IMR-90 (cell line): ENCODE data around the gene COL4A2. TPM values are rescaled to one million over a fixed set of nuclear protein-coding genes. Genes with fewer than 3 reads are reported as not detected.

ENCODE experiments used
- ATAC-seq: fragments of 200-7000 bp; cut with Tn5 transposase; 2 replicates; pipeline ENCODE4 v1.9.1; 2020; ENCODE audit warnings: low read depth, mild to moderate bottlenecking, moderate library complexity
- BruUV-seq: library from RNA; stranded (reverse); fragments of 400-500 nt; replicated peaks from 2 replicates; lab custom pipeline; 2021; lab: Mats Ljungman, UMichigan
- CTCF ChIA-PET: fragments of 300-600 bp; formaldehyde crosslinking; extraction: SDS; loops from one replicate; lab custom pipeline; 2021; ENCODE audit warnings: antibody characterized with exemption; lab: Yijun Ruan, JAX
- POLR2A ChIA-PET: fragments of 300-600 bp; sonication (Branson Sonifier 250); formaldehyde crosslinking; loops from one replicate; lab custom pipeline; 2022; ENCODE audit warnings: antibody characterized with exemption; ENCODE audit not compliant: unreplicated experiment; lab: Charles Lee
- DNase-seq: peaks from one replicate; pipeline ENCODE4 v3.0.0; 2013
- H2AFZ ChIP-seq: replicated peaks from 2 replicates; pipeline ENCODE3; 2013; ENCODE audit warnings: low read length, mild to moderate bottlenecking; ENCODE audit not compliant: poor library complexity
- H2AK5ac ChIP-seq: 2 replicates; pipeline ENCODE4 v1.6.1; 2013; ENCODE audit warnings: low read depth, low read length, inconsistent platforms
- H2AK9ac ChIP-seq: replicated peaks from 2 replicates; pipeline ENCODE3; 2013; ENCODE audit warnings: mild to moderate bottlenecking, low read depth, low read length, moderate library complexity; ENCODE audit not compliant: poor library complexity
- H2BK120ac ChIP-seq: 2 replicates; pipeline ENCODE4 v1.6.1; 2013; ENCODE audit warnings: low read depth, low read length, inconsistent platforms
- H2BK15ac ChIP-seq: 3 replicates; pipeline ENCODE4 v1.6.1; 2013; ENCODE audit warnings: low read depth, low read length, inconsistent platforms
- H2BK20ac ChIP-seq: 2 replicates; pipeline ENCODE4 v1.6.1; 2013; ENCODE audit warnings: low read depth, mild to moderate bottlenecking, inconsistent platforms, low read length, moderate library complexity
- H2BK5ac ChIP-seq: 2 replicates; pipeline ENCODE4 v1.6.1; 2013; ENCODE audit warnings: mild to moderate bottlenecking, low read depth, low read length, inconsistent platforms; ENCODE audit not compliant: poor library complexity, severe bottlenecking
- H3K14ac ChIP-seq: replicated peaks from 2 replicates; pipeline ENCODE4 v1.6.1; 2013; ENCODE audit warnings: low read depth, low read length, inconsistent platforms
- H3K18ac ChIP-seq: 2 replicates; pipeline ENCODE4 v1.6.1; 2013; ENCODE audit warnings: low read depth, low read length, control low read depth
- H3K23ac ChIP-seq: 2 replicates; pipeline ENCODE4 v1.6.1; 2013; ENCODE audit warnings: low read depth, low read length, inconsistent platforms
- H3K27ac ChIP-seq: 2 replicates; pipeline ENCODE4 v1.5.1; 2013; ENCODE audit warnings: mild to moderate bottlenecking, control low read depth, low read length; ENCODE audit not compliant: insufficient read depth
- H3K27me3 ChIP-seq: 2 replicates; pipeline ENCODE4 v1.6.1; 2013; ENCODE audit warnings: low read length; ENCODE audit not compliant: control insufficient read depth, insufficient read depth
- H3K36me3 ChIP-seq: 2 replicates; pipeline ENCODE4 v1.6.1; 2013; ENCODE audit warnings: low read length, mixed read lengths; ENCODE audit not compliant: control insufficient read depth, insufficient read depth
- H3K4ac ChIP-seq: 2 replicates; pipeline ENCODE4 v1.6.1; 2013; ENCODE audit warnings: low read depth, low read length, inconsistent platforms
- H3K4me1 ChIP-seq: 2 replicates; pipeline ENCODE4 v1.6.1; 2013; ENCODE audit warnings: low read length, mixed read lengths; ENCODE audit not compliant: control insufficient read depth, insufficient read depth
- H3K4me2 ChIP-seq: 2 replicates; pipeline ENCODE4 v1.6.1; 2013; ENCODE audit warnings: low read depth, mild to moderate bottlenecking, control low read depth, low read length, moderate library complexity
- H3K4me3 ChIP-seq: 2 replicates; pipeline ENCODE4 v1.5.1; 2013; ENCODE audit warnings: low read depth, mild to moderate bottlenecking, control low read depth, low read length, moderate library complexity; ENCODE audit not compliant: insufficient read depth
- H3K56ac ChIP-seq: 2 replicates; pipeline ENCODE4 v1.6.1; 2013; ENCODE audit warnings: low read length, inconsistent platforms; ENCODE audit not compliant: insufficient read depth; ENCODE audit errors: extremely low read depth
- H3K79me1 ChIP-seq, 2 experiments: 2 replicates each; pipeline ENCODE4 v1.6.1; 2013; ENCODE audit warnings: low read length in 2 of 2, inconsistent platforms in 1 of 2, low read depth in 1 of 2
- H3K9ac ChIP-seq: 2 replicates; pipeline ENCODE4 v1.6.1; 2013; ENCODE audit warnings: low read depth, low read length, control low read depth
- H3K9me1 ChIP-seq: 2 replicates; pipeline ENCODE4 v1.6.1; 2013; ENCODE audit warnings: low read length, inconsistent platforms; ENCODE audit not compliant: insufficient read depth
- H3K9me3 ChIP-seq: 2 replicates; pipeline ENCODE4 v1.6.1; 2013; ENCODE audit warnings: low read length; ENCODE audit not compliant: control insufficient read depth, insufficient read depth
- H4K20me1 ChIP-seq: 2 replicates; pipeline ENCODE4 v1.6.1; 2013; ENCODE audit warnings: low read length, inconsistent platforms; ENCODE audit not compliant: insufficient read depth
- H4K5ac ChIP-seq: 2 replicates; pipeline ENCODE4 v1.6.1; 2013; ENCODE audit warnings: mild to moderate bottlenecking, low read depth, low read length, control low read depth
- H4K8ac ChIP-seq, 2 experiments: 2 replicates each; pipeline ENCODE4 v1.6.1; 2013; ENCODE audit warnings: low read depth in 2 of 2, low read length in 2 of 2, control low read depth in 1 of 2, inconsistent platforms in 1 of 2
- H4K91ac ChIP-seq: 2 replicates; pipeline ENCODE4 v1.6.1; 2013; ENCODE audit warnings: low read depth, low read length, inconsistent platforms; ENCODE audit not compliant: insufficient read depth
- CHD1 ChIP-seq: IDR thresholded peaks from 2 replicates; pipeline ENCODE4 v1.6.1; 2012; ENCODE audit warnings: low read depth, low read length, improper control_type of control experiment
- FOS ChIP-seq: fragments of 150-350 bp; IDR thresholded peaks from 2 replicates; pipeline ENCODE4 v1.6.1; 2016; ENCODE audit warnings: low read depth, low read length
- MAZ ChIP-seq: IDR thresholded peaks from 2 replicates; pipeline ENCODE4 v1.6.1; 2012; ENCODE audit warnings: low read depth, mild to moderate bottlenecking, low read length, improper control_type of control experiment, moderate library complexity, borderline replicate concordance
- MXI1 ChIP-seq: IDR thresholded peaks from 2 replicates; pipeline ENCODE4 v1.6.1; 2012; ENCODE audit warnings: low read depth, mild to moderate bottlenecking, low read length, moderate library complexity, borderline replicate concordance
- RFX5 ChIP-seq: IDR thresholded peaks from 2 replicates; pipeline ENCODE4 v1.8.0; 2012; ENCODE audit warnings: low read depth, mild to moderate bottlenecking, low read length, moderate library complexity
- SMC3 ChIP-seq: fragments of 150-350 bp; IDR thresholded peaks from 2 replicates; pipeline ENCODE4 v1.6.1; 2016; ENCODE audit warnings: low read depth, mild to moderate bottlenecking, antibody characterized with exemption, low read length, moderate library complexity
- WGBS, 2 experiments: methylation state at CpG; one replicate each; pipeline versions ENCODE4 v1.1.5 to v1.1.7; 2013; ENCODE audit warnings: missing lambda C conversion rate in 2 of 2; ENCODE audit not compliant: insufficient read length in 1 of 2; ENCODE audit errors: extremely low coverage in 2 of 2; 5-methylcytosine and 5-hydroxymethylcytosine counted together
- dilution Hi-C: fragments of 300-500 bp; cut with HindIII; formaldehyde crosslinking; loops from one replicate; pipeline ENCODE4 v1.14.3; 2018; ENCODE audit warnings: low sequenced_read_pairs; ENCODE audit not compliant: unreplicated experiment
- in situ Hi-C: fragments of 300-500 bp; cut with MboI; formaldehyde crosslinking; loops from 3 replicates; pipeline ENCODE4 v1.14.3; 2019; ENCODE audit warnings: low sequenced_read_pairs, inconsistent platforms, mixed read lengths
- intact Hi-C: fragments of 100-400 bp; cut with micrococcal nuclease; formaldehyde crosslinking; loops from 2 replicates; pipeline ENCODE4 v1.10.0; 2022
- polyA plus RNA-seq, 3 experiments: library from polyadenylated mRNA; depleted of rRNA; stranded (reverse); fragments of >200 nt; gene quantifications; 2 replicates each; pipeline ENCODE4 v1.2.3, GENCODE V29; 2012; ENCODE audit warnings: low replicate concordance in 1 of 3
- total RNA-seq: library from RNA; depleted of rRNA; stranded (reverse); fragments of >200 nt; gene quantifications from 2 replicates; pipeline ENCODE4 v1.2.3, GENCODE V29; 2012
- TF ChIP-seq, protein P1 (sequence below): fragments of 150-350 bp; IDR thresholded peaks from 2 replicates; pipeline ENCODE4 v1.6.1; 2016; ENCODE audit warnings: low read depth, mild to moderate bottlenecking, low read length, moderate library complexity, borderline replicate concordance

The COL4A2 gene
- total and polyA plus RNA-seq, 2 of the 4 experiments (the other 2 are of a cell fraction) = 90.7 to 457 TPM

DNA sequence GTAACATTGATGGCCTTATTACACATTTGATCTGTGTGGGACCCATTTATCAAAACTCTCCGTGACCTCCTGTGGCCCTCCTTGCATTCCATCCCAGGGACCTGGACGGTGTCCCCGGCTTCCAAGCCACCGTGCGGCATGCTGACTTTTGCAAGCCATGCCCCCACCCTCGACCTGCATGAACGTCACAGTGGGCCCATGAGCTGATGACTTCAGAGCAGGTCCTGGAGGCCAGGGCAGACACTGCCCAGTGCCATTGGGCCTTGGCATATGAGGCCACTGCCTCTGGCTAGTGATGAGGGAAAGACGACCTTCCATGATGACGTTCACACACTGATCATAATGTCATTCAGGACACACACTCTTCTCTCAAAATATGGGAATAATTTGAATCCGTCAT is 191.7 kb downstream of the COL4A2 start:
- Histone ChIP-seq H2AK5ac (no peak overlapping the region), H3K18ac (no peak overlapping the region), H3K9ac (no peak overlapping the region), H4K5ac (no peak overlapping the region), H3K36me3 (peaks cover 89% of the 10 kb centered on the region), H3K4ac (0 out of 2 replicates have a peak overlapping the region, but pooled peaks have one; percentile 18), H2AFZ (no peak overlapping the region), H4K8ac (no peak overlapping the region), H3K9me1 (peaks cover 34% of the 10 kb centered on the region), H2AK9ac (no peak overlapping the region), H3K56ac (no peak overlapping the region), H3K4me3 (no peak overlapping the region), H3K4me1 (peaks cover 1% of the 10 kb centered on the region; the same call in 1 of the 2 replicates), H2BK120ac (no peak overlapping the region), H3K79me1 (peaks cover 17 to 54% of the 10 kb centered on the region in 2 experiments), H3K14ac (no peak overlapping the region), H3K4me2 (no peak overlapping the region), H4K20me1 (peaks cover 14% of the 10 kb centered on the region; the same call in 1 of the 2 replicates), H2BK5ac (no peak overlapping the region), H3K27me3 (no peaks in the 10 kb centered on the region), H2BK20ac (no peak overlapping the region), H2BK15ac (no peak overlapping the region), H3K9me3 (no peaks in the 10 kb centered on the region), H4K91ac (no peak overlapping the region), H3K27ac (no peak overlapping the region), H3K23ac (no peak overlapping the region)
- in situ Hi-C loops (no loop called here), dilution Hi-C loops (no loop called here), intact Hi-C loops (no loop called here)
- ChIA-PET CTCF (no interaction called here), POLR2A (no interaction called here)
- TF ChIP-seq, protein P1, sequence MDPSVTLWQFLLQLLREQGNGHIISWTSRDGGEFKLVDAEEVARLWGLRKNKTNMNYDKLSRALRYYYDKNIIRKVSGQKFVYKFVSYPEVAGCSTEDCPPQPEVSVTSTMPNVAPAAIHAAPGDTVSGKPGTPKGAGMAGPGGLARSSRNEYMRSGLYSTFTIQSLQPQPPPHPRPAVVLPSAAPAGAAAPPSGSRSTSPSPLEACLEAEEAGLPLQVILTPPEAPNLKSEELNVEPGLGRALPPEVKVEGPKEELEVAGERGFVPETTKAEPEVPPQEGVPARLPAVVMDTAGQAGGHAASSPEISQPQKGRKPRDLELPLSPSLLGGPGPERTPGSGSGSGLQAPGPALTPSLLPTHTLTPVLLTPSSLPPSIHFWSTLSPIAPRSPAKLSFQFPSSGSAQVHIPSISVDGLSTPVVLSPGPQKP = no peak
- TF ChIP-seq RFX5 = no peak
- TF ChIP-seq MXI1 = no peak
- TF ChIP-seq MAZ = no peak
- no peak for TF ChIP-seq FOS
- no peak for TF ChIP-seq CHD1
- no peak for TF ChIP-seq SMC3
- BruUV-seq = no TSS peak
- ATAC-seq = no peak
- no CpG with 5 or more reads among the region's 10 CpGs for WGBS, 2 experiments
- no peak for DNase-seq
